Cardiac muscle cell (in vitro differentiated cells and primary cell): Measurements from ENCODE around the gene CDH4. TPM values are rescaled to one million over a fixed set of nuclear protein-coding genes. Genes with fewer than 3 reads are reported as not detected.
"Not testable (repeated sequence)": the region's sequence is repeated elsewhere in the genome, so short reads cannot be mapped to it uniquely, and the experiment has no call there.

ENCODE experiments used
- DNase-seq, 2 donors: peaks; one replicate each; pipeline versions ENCODE4 v3.0.0 to v3.0.0-alpha.2; 2010 to 2017; ENCODE audit warnings: low read depth in 1 of 2, low spot score in 1 of 2
- H3K27ac ChIP-seq: fragments of 200-600 bp; sonication (generic); 2 replicates; pipeline ENCODE4 v1.5.1; 2016
- H3K27me3 ChIP-seq: fragments of 200-600 bp; sonication (generic); 2 replicates; pipeline ENCODE4 v1.6.0; 2016; ENCODE audit warnings: control low read depth
- H3K36me3 ChIP-seq: fragments of 200-600 bp; sonication (generic); 2 replicates; pipeline ENCODE4 v1.5.1; 2016; ENCODE audit warnings: control low read depth
- H3K4me1 ChIP-seq: fragments of 200-600 bp; sonication (generic); 2 replicates; pipeline ENCODE4 v1.8.1; 2017; ENCODE audit warnings: low read depth, mild to moderate bottlenecking, mixed run types
- H3K4me3 ChIP-seq: fragments of 200-600 bp; sonication (generic); 2 replicates; pipeline ENCODE4 v1.5.1; 2016; ENCODE audit warnings: mild to moderate bottlenecking
- H3K9me3 ChIP-seq: fragments of 200-600 bp; sonication (generic); 2 replicates; pipeline ENCODE4 v1.5.1; 2017; ENCODE audit warnings: low read depth, mild to moderate bottlenecking, control low read depth
- CTCF ChIP-seq: IDR thresholded peaks from 2 replicates; pipeline ENCODE4 v1.5.1; 2012; ENCODE audit warnings: low read depth, mild to moderate bottlenecking, low read length
- polyA plus RNA-seq: library from polyadenylated mRNA; unstranded; fragments of >200 nt; fragmentation: Nextera tagmentation; extraction: Ambion mirVana; gene quantifications from 2 replicates; pipeline ENCODE4 v1.2.1, GENCODE V29; 2016
- total RNA-seq: library from RNA; depleted of rRNA; stranded (reverse); fragments of >200 nt; gene quantifications from 2 replicates; pipeline ENCODE4 v1.2.3, GENCODE V29; 2016

CDH4 gene
- total and polyA plus RNA-seq, 2 experiments from 2014 or later = 0.43 to 0.80 TPM

- no peak for DNase-seq
- no peaks in the 10 kb centered on the region for H3K27me3 ChIP-seq
These were observed 145.1 kb downstream of the CDH4 start for GRCh38 chr20:61397146-61397545.

GRCh38 chr20:61397790-61398189 lies 145.7 kb downstream of the CDH4 start:
- Histone ChIP-seq H3K36me3 (no peaks in the 10 kb centered on the region), H3K4me1 (no peaks in the 10 kb centered on the region), H3K9me3 (no peaks in the 10 kb centered on the region), H3K27ac (no peak overlapping the region), H3K4me3 (no peak overlapping the region), H3K27me3 (no peaks in the 10 kb centered on the region)
- no peak for DNase-seq
- no peak for TF ChIP-seq CTCF

More at GRCh38 chr20:61397146-61397545, 145.1 kb downstream of the CDH4 start:
- Histone ChIP-seq H3K4me3 (no peak overlapping the region), H3K36me3 (no peaks in the 10 kb centered on the region), H3K4me1 (no peaks in the 10 kb centered on the region), H3K9me3 (no peaks in the 10 kb centered on the region), H3K27ac (no peak overlapping the region)
- no peak for TF ChIP-seq CTCF

- no peak for TF ChIP-seq CTCF
- Histone ChIP-seq H3K36me3 (no peaks in the 10 kb centered on the region), H3K9me3 (no peaks in the 10 kb centered on the region), H3K4me3 (no peak overlapping the region), H3K4me1 (no peaks in the 10 kb centered on the region), H3K27me3 (no peaks in the 10 kb centered on the region), H3K27ac (no peak overlapping the region)
- no peak for DNase-seq
These were observed 147.4 kb downstream of the CDH4 start for GRCh38 chr20:61399433-61399832.

- Histone ChIP-seq H3K9me3 (no peaks in the 10 kb centered on the region), H3K36me3 (no peaks in the 10 kb centered on the region), H3K27me3 (no peaks in the 10 kb centered on the region), H3K4me3 (no peak overlapping the region), H3K4me1 (no peaks in the 10 kb centered on the region), H3K27ac (no peak overlapping the region)
- no peak for DNase-seq
- no peak for TF ChIP-seq CTCF
These were observed 148.4 kb downstream of the CDH4 start for GRCh38 chr20:61400499-61400898.

- Histone ChIP-seq H3K4me3 (no peak overlapping the region), H3K27ac (no peak overlapping the region), H3K9me3 (no peaks in the 10 kb centered on the region), H3K27me3 (no peaks in the 10 kb centered on the region), H3K36me3 (no peaks in the 10 kb centered on the region), H3K4me1 (no peaks in the 10 kb centered on the region)
- no peak for DNase-seq
- TF ChIP-seq CTCF = no peak
These were observed 152.2 kb downstream of the CDH4 start for GRCh38 chr20:61404303-61404702.

GRCh38 chr20:61405007-61405406 lies 152.9 kb downstream of the CDH4 start:
- H3K4me3 ChIP-seq = no peak overlapping the region
- no peaks in the 10 kb centered on the region for H3K27me3 ChIP-seq
- TF ChIP-seq CTCF = no peak
- no peaks in the 10 kb centered on the region for H3K4me1 ChIP-seq
- H3K9me3 ChIP-seq = no peaks in the 10 kb centered on the region
- H3K27ac ChIP-seq = no peak overlapping the region
- DNase-seq = no peak
- no peaks in the 10 kb centered on the region for H3K36me3 ChIP-seq

GRCh38 chr20:61406773-61407172 lies 154.7 kb downstream of the CDH4 start:
- not testable (repeated sequence) for H3K36me3 ChIP-seq, H3K27me3 ChIP-seq, H3K4me3 ChIP-seq, H3K4me1 ChIP-seq, H3K9me3 ChIP-seq, DNase-seq, H3K27ac ChIP-seq
